Globus pallidus (tissue), 1 donor: ENCODE data around the gene IGFBP7.

Experiments
- DNase-seq: peaks from one replicate; pipeline ENCODE4 v3.0.0-alpha.2; 2015; ENCODE audit warnings: low spot score

The IGFBP7 gene

GRCh38 chr4:57040510-57040909 lies 69.7 kb downstream of the IGFBP7 start:
- no peak for DNase-seq

GRCh38 chr4:57039345-57039744 lies 70.8 kb downstream of the IGFBP7 start:
- DNase-seq: no peak

GRCh38 chr4:57037982-57038604 lies 72.1 kb downstream of the IGFBP7 start:
- DNase-seq: peak; percentile 22

GRCh38 chr4:57034520-57034919 lies 75.7 kb downstream of the IGFBP7 start:
- no peak for DNase-seq

GRCh38 chr4:57023104-57023503 lies 87.1 kb downstream of the IGFBP7 start:
- no peak for DNase-seq

GRCh38 chr4:57020467-57021101 lies 89.6 kb downstream of the IGFBP7 start:
- DNase-seq: no peak

- no peak for DNase-seq
These were observed 91.2 kb downstream of the IGFBP7 start for GRCh38 chr4:57018980-57019379.

- no peak for DNase-seq
These were observed 96.6 kb downstream of the IGFBP7 start for GRCh38 chr4:57013543-57014120.

- no peak for DNase-seq
These were observed 110.4 kb downstream of the IGFBP7 start for GRCh38 chr4:56999751-57000150.

- DNase-seq: peak; percentile 91
These were observed 114.7 kb downstream of the IGFBP7 start for GRCh38 chr4:56995525-56995924.

- no peak for DNase-seq
These were observed 119.9 kb downstream of the IGFBP7 start for GRCh38 chr4:56990109-56990905.

GRCh38 chr4:56986952-56987351 lies 123.2 kb downstream of the IGFBP7 start:
- DNase-seq: no peak

GRCh38 chr4:56986192-56986591 lies 124.0 kb downstream of the IGFBP7 start:
- DNase-seq: no peak

- DNase-seq: no peak
These were observed 128.4 kb downstream of the IGFBP7 start for GRCh38 chr4:56981795-56982201.
